GM12891 (cell line): ENCODE results near the gene MUCL3.
"Not testable (repeated sequence)": the region's sequence is repeated elsewhere in the genome, so short reads cannot be mapped to it uniquely, and the experiment has no call there.

Experiments used
- DNase-seq: peaks from one replicate; pipeline ENCODE4 v3.0.0; 2011; ENCODE audit warnings: low spot score; ENCODE audit not compliant: insufficient read length
- FAIRE-seq: peaks from 2 replicates; lab custom pipeline; 2011; peaks lifted over from hg19 to GRCh38; lab: Jason Lieb, UNC
- PAX5 ChIP-seq: IDR thresholded peaks from 2 replicates; pipeline ENCODE4 v1.6.1; 2011; ENCODE audit warnings: low read length, moderate library complexity, mild to moderate bottlenecking; ENCODE audit not compliant: insufficient read depth, severe bottlenecking
- POLR2A ChIP-seq: IDR thresholded peaks from 2 replicates; pipeline ENCODE4 v1.6.1; 2011; ENCODE audit warnings: low read depth, low read length, control low read depth
- POLR2AphosphoS5 ChIP-seq: IDR thresholded peaks from 2 replicates; pipeline ENCODE4 v1.6.1; 2011; ENCODE audit warnings: low read depth, low read length, control low read depth
- POU2F2 ChIP-seq: IDR thresholded peaks from 2 replicates; pipeline ENCODE4 v1.6.1; 2011; ENCODE audit warnings: low read depth, mild to moderate bottlenecking, control low read depth, low read length, moderate library complexity
- SPI1 ChIP-seq: IDR thresholded peaks from 2 replicates; pipeline ENCODE4 v1.6.1; 2011; ENCODE audit warnings: low read depth, low read length, control low read depth
- TAF1 ChIP-seq: IDR thresholded peaks from 2 replicates; pipeline ENCODE4 v1.6.1; 2011; ENCODE audit warnings: low read depth, low read length, control low read depth

The MUCL3 gene

DNA sequence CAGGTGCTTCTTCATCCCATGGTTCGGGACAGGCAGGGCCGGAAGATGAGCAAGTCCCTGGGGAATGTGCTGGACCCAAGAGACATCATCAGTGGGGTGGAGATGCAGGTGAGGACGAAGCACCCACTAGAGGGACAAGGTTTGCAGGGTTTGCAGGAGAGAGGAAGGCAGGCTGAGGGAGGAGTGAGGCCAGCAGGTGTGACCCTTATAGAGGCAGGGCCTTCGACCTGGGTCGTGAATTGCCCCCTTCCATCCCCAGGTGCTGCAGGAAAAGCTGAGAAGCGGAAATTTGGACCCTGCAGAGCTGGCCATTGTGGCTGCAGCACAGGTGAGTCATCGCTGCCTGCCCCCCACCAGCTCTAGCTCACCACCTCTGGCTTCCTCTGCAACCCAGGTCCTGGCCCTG, 18.3 kb upstream of the MUCL3 start:
- DNase-seq, result no peak
- no peak for FAIRE-seq

GRCh38 chr6:30924040-30924627, 16.6 kb upstream of the MUCL3 start:
- DNase-seq, FAIRE-seq: not testable (repeated sequence)

More for the DNA sequence above, 18.3 kb upstream of the MUCL3 start:
- TF ChIP-seq POLR2A, result no peak
- no peak for TF ChIP-seq PAX5
- TF ChIP-seq TAF1, result no peak
- TF ChIP-seq POLR2AphosphoS5, result no peak
- TF ChIP-seq POU2F2, result no peak
- no peak for TF ChIP-seq SPI1

DNA sequence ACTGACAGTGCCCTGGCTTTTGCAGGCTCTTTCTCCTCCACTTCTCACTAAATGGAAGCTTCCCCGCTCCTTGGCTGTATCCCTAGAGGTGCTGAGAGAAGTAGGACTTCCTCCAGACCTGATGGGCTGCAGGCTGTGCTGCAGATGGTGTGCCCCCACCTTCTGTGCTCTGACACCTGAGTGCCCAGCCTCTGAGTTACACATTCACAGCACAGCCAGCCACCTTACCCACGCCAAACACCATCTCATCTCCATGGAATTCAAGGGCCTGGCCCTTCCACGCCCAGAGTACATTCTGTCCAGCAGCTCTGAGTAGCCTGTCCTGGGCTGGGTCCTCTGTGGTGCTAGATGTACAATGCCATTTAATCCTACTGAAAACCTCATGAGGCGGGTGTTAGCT, 14.1 kb upstream of the MUCL3 start:
- no peak for DNase-seq
- no peak for TF ChIP-seq POU2F2
- TF ChIP-seq POLR2A, result no peak
- no peak for TF ChIP-seq POLR2AphosphoS5
- TF ChIP-seq PAX5, result no peak
- TF ChIP-seq TAF1, result no peak
- TF ChIP-seq SPI1, result no peak
- FAIRE-seq, result no peak

- not testable (repeated sequence) for DNase-seq, FAIRE-seq
Measured at GRCh38 chr6:30927080-30927479, 13.7 kb upstream of the MUCL3 start.

DNA sequence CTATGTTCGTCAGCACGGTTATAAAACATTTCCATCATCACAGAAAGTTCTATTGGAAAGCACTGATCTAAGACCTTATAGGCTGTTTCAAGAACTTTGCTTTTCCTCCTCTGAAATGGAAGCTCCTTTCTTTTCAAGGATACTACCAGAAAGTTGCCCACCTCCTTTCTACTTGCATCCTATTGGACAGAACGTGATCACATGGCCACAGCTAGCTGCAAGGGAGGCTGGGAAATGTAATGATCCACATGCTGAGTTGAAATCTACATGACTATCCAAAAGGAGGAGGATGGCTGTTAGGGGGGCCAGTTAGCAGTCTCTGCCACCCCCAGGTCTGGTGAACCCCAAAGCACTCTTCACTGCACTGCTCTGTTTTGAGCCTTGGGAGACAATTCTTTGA, 12.1 kb upstream of the MUCL3 start:
- FAIRE-seq, result no peak
- DNase-seq, result no peak
- TF ChIP-seq POLR2A, result no peak

GRCh38 chr6:30930506-30930905, 10.3 kb upstream of the MUCL3 start:
- TF ChIP-seq POU2F2 (no peak), TAF1 (no peak), POLR2AphosphoS5 (no peak), PAX5 (no peak), SPI1 (no peak), POLR2A (no peak)
- FAIRE-seq, result no peak
- no peak for DNase-seq

GRCh38 chr6:30931272-30931671, 9.5 kb upstream of the MUCL3 start:
- DNase-seq, result no peak
- TF ChIP-seq SPI1, result no peak
- TF ChIP-seq TAF1, result no peak
- no peak for TF ChIP-seq POLR2A
- TF ChIP-seq POLR2AphosphoS5, result no peak
- TF ChIP-seq PAX5, result no peak
- TF ChIP-seq POU2F2, result no peak
- no peak for FAIRE-seq

DNA sequence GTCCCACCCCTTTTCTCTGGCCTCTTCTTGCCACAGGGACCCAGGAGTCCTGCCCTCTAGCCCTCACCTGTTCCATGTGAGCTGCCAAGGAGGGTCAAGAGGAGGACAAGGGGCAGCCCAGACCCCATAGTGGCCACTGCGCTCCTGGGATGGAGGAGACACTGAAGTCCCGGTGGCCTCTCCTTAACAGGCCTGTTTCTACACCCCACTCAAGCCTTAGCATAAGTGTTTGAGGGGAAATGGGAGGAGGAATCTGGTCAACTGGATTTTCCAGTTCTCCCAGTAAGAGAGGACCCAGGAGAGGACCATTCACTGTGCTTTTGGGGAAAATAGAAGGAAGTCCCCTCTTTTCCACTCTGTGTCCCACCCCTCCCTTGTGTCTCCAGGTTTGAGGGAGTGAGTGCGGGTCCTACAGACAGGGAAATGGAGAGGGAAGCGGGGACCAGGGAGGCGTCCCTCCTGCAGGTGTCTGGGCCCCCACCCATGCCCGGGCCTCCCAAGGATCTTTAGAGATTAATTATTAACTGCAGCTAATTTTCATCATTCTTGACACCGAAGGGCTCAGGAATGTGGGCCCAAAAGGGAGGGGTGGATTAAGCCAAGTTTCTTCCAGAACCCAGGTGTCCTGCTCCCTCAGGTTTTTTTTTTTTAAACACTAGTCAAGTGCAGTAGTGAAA, 8.7 kb upstream of the MUCL3 start, which contains the start of gene SFTA2:
Gene SFTA2, minus strand, starts transcription at position 202 of the 677 bp plus-strand sequence. Its CDS starts 74 bp downstream, at position 128.
- TF ChIP-seq POLR2AphosphoS5 (no peak), POLR2A (no peak), TAF1 (no peak), POU2F2 (no peak), PAX5 (no peak), SPI1 (no peak)
- DNase-seq (no peak), FAIRE-seq (no peak)

GRCh38 chr6:30932665-30933365, 8.0 kb upstream of the MUCL3 start:
- FAIRE-seq, result no peak

DNA sequence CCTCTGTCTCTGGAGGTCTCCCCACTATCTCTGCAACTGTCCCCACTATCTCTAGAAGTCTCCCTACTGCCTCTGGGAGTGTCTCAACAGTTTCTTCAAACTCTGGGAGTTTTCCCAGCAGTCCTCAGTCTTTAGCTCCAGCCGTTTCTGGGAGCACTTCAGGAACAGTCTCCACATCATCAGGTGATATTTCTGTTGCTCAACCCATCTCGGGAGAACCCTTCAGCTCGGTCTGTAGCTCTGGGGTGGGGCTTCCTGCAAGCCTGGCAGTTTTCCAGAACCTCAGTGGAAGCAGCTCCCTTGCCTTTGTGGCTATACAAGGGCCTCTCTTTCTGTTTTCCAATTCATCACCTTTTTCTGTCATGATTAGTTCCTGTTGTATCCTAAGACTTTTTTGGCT, 5.8 kb upstream of the MUCL3 start:
- FAIRE-seq, result no peak
- TF ChIP-seq TAF1, result no peak
- no peak for TF ChIP-seq POLR2AphosphoS5
- TF ChIP-seq PAX5, result no peak
- no peak for TF ChIP-seq SPI1
- no peak for DNase-seq

More at GRCh38 chr6:30932665-30933365, 8.0 kb upstream of the MUCL3 start:
- no peak for TF ChIP-seq POLR2A
- TF ChIP-seq POU2F2, result no peak
- no peak for TF ChIP-seq SPI1
- no peak for TF ChIP-seq TAF1
- no peak for TF ChIP-seq PAX5
- no peak for TF ChIP-seq POLR2AphosphoS5
- DNase-seq, result no peak
